ENCODE measurements around the gene ACKR2. TPM values are rescaled to one million over a fixed set of nuclear protein-coding genes. Genes with fewer than 3 reads are reported as not detected.

Gene ACKR2
- total and polyA plus RNA-seq, 2 donors (not counting 3 experiments of a cell fraction or from before 2014, with no cell fraction given): 0.01 TPM; not detected in 1

GRCh38 chr3:42853056-42853455 is 43.8 kb downstream of the ACKR2 start:
- ChIA-PET CTCF (interaction anchor here (5.4 kb wide), 1 partner anchor 14 kb away, joined by 27 read pairs; no protein-coding TSS in a partner anchor), POLR2A (no interaction called here)
- intact Hi-C loops (cut with micrococcal nuclease) (no loop called here), dilution Hi-C loops (cut with MboI; ENCODE audit: extremely low pct_ligation_motif_present, low sequenced_read_pairs) (no loop called here)
- H3K4me3 ChIP-seq (replicated peaks in 1 of 3; ENCODE audit: insufficient read depth in 1 of 3, low read depth in 1 of 3, low read length in 3 of 3): no peak overlapping the region
- no peaks in the 10 kb centered on the region for H3K36me3 ChIP-seq (ENCODE audit: control insufficient read depth in 2 of 2, extremely low read depth in 1 of 2, insufficient read depth in 2 of 2, low read length in 2 of 2)
- H3K27ac ChIP-seq (ENCODE audit: insufficient read depth, low read depth, low read length): no peak overlapping the region
- H3K79me2 ChIP-seq (ENCODE audit: control insufficient read depth, insufficient read depth, low read length): no peaks in the 10 kb centered on the region
- no peak overlapping the region for H2AFZ ChIP-seq (ENCODE audit: low read depth, low read length)
- no peaks in the 10 kb centered on the region for H3K9me1 ChIP-seq (replicated peaks; ENCODE audit: control insufficient read depth, extremely low read depth, insufficient read depth, low read length)
- BruUV-seq (replicated peaks): no TSS peak
- no peak for FAIRE-seq
- no peak for TF ChIP-seq MYC (IDR thresholded peaks at IDR 0.05; ENCODE audit: low read depth, low read length)
- no peaks in the 10 kb centered on the region for H4K20me1 ChIP-seq (replicated peaks; ENCODE audit: control insufficient read depth, extremely low read depth, insufficient read depth, low read length)
- H3K9ac ChIP-seq (replicated peaks; ENCODE audit: extremely low read depth, insufficient read depth, low read length): no peak overlapping the region
- peaks cover 1 to 7% of the 10 kb centered on the region in 2 experiments for H3K27me3 ChIP-seq (ENCODE audit: control insufficient read depth in 2 of 2, insufficient read depth in 2 of 2, low read length in 2 of 2)
- DNase-seq (ENCODE audit: low read depth, low spot score): no peak
- no peaks in the 10 kb centered on the region for H3K4me1 ChIP-seq (ENCODE audit: control insufficient read depth, extremely low read depth, insufficient read depth, low read length)
- no peaks in the 10 kb centered on the region for H3K9me3 ChIP-seq (replicated peaks; ENCODE audit: control insufficient read depth, insufficient read depth, low read length)
- H3K4me2 ChIP-seq (ENCODE audit: insufficient read depth, low read length): no peak overlapping the region

- Histone ChIP-seq H3K4me3 (replicated peaks in 1 of 3; ENCODE audit: insufficient read depth in 1 of 3, low read depth in 1 of 3, low read length in 3 of 3) (no peak overlapping the region), H4K20me1 (replicated peaks; ENCODE audit: control insufficient read depth, extremely low read depth, insufficient read depth, low read length) (no peaks in the 10 kb centered on the region), H3K4me1 (ENCODE audit: control insufficient read depth, extremely low read depth, insufficient read depth, low read length) (no peaks in the 10 kb centered on the region), H3K79me2 (ENCODE audit: control insufficient read depth, insufficient read depth, low read length) (no peaks in the 10 kb centered on the region), H2AFZ (ENCODE audit: low read depth, low read length) (no peak overlapping the region), H3K27me3 (ENCODE audit: control insufficient read depth in 2 of 2, insufficient read depth in 2 of 2, low read length in 2 of 2) (peaks cover 1 to 7% of the 10 kb centered on the region in 2 experiments), H3K4me2 (ENCODE audit: insufficient read depth, low read length) (no peak overlapping the region), H3K9ac (replicated peaks; ENCODE audit: extremely low read depth, insufficient read depth, low read length) (no peak overlapping the region), H3K27ac (ENCODE audit: insufficient read depth, low read depth, low read length) (no peak overlapping the region), H3K9me1 (replicated peaks; ENCODE audit: control insufficient read depth, extremely low read depth, insufficient read depth, low read length) (no peaks in the 10 kb centered on the region), H3K9me3 (replicated peaks; ENCODE audit: control insufficient read depth, insufficient read depth, low read length) (no peaks in the 10 kb centered on the region), H3K36me3 (ENCODE audit: control insufficient read depth in 2 of 2, extremely low read depth in 1 of 2, insufficient read depth in 2 of 2, low read length in 2 of 2) (no peaks in the 10 kb centered on the region)
- ChIA-PET CTCF (interaction anchor here (5.4 kb wide), 1 partner anchor 14 kb away, joined by 27 read pairs; no protein-coding TSS in a partner anchor), POLR2A (no interaction called here)
- BruUV-seq (replicated peaks): no TSS peak
- FAIRE-seq: no peak
- DNase-seq (ENCODE audit: low read depth, low spot score): no peak
- dilution Hi-C loops (cut with MboI; ENCODE audit: extremely low pct_ligation_motif_present, low sequenced_read_pairs): no loop called here
- intact Hi-C loops (cut with micrococcal nuclease): no loop called here
- TF ChIP-seq CTCF (IDR thresholded peaks at IDR 0.05; ENCODE audit: extremely low read depth in 1 of 2, insufficient read depth in 1 of 2, low read depth in 1 of 2, low read length in 2 of 2) (no peak), JUN (IDR thresholded peaks at IDR 0.05; ENCODE audit: borderline replicate concordance, insufficient read depth, insufficient read length, low read depth) (no peak), MAX (IDR thresholded peaks at IDR 0.05; ENCODE audit: insufficient read depth, insufficient read length) (no peak), FOS (IDR thresholded peaks at IDR 0.05; ENCODE audit: borderline replicate concordance, insufficient read depth, low read length) (no peak), EZH2 (IDR thresholded peaks at IDR 0.05; ENCODE audit: borderline replicate concordance, low read depth, low read length, severe bottlenecking) (no peak), POLR2A (IDR thresholded peaks at IDR 0.05; ENCODE audit: low read depth, low read length) (no peak), POLR2AphosphoS5 (IDR thresholded peaks at IDR 0.05; ENCODE audit: insufficient read depth, low read depth, low read length) (no peak), GATA2 (IDR thresholded peaks at IDR 0.05; ENCODE audit: insufficient read depth, insufficient read length, low read depth, low read length) (no peak), MYC (IDR thresholded peaks at IDR 0.05; ENCODE audit: low read depth, low read length) (no peak)
Measured at GRCh38 chr3:42853739-42854302, 44.6 kb downstream of the ACKR2 start.

All from endothelial cell of umbilical vein (primary cell).